Neural progenitor cell (in vitro differentiated cells): ENCODE results near the gene TEX2.

Experiments
- CTCF ChIP-seq: fragments of 200-600 bp; sonication (generic); IDR thresholded peaks from 2 replicates; pipeline ENCODE4 v1.5.1; 2017; ENCODE audit warnings: antibody characterized with exemption, mild to moderate bottlenecking
- EZH2 ChIP-seq: fragments of 200-600 bp; sonication (generic); IDR thresholded peaks from 2 replicates; pipeline ENCODE4 v1.6.1; 2017; ENCODE audit warnings: antibody characterized with exemption, mild to moderate bottlenecking, moderate library complexity

DNA sequence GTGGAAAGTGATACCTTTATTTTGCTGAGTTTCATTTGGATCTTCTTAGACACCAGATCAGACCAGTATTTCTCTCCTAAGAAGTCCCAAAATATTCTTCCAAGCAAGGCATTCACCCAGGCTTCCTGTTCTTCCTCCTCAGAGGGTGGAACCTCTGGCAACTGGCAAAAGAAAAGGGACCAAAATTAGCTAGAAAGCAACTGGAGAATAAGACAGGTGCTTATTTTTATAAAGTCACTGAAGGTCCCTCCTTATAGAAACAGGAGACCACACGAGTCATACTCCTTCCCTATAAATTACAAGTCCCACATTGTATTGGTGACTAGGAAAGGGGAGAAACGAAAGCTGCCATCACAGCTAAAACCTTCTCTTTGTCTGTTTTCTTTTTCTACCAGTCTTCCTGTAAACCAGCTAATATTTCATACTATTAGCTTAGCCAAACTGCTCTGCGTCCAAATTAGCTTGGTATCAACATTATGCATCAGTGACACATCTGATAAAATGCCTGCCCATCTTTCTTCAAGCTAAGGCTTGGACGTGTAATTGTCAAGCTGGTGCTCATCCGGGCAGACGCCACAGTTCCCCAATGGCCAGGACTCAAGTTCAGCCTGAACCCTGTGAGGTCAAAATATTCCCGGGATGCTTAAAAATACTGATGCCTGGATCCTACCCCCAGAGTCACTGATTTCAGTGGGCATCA lies 85.6 kb downstream of the TEX2 start:
- TF ChIP-seq CTCF: no peak
- no peak for TF ChIP-seq EZH2
